SK-N-MC (cell line): ENCODE data around the gene MGMT.

Experiments used
- EZH2 ChIP-seq: fragments of 200-600 bp; sonication (generic); IDR thresholded peaks from one replicate; pipeline ENCODE4 v1.6.1; 2017; ENCODE audit warnings: antibody characterized with exemption
- FOXP2 ChIP-seq: optimal IDR thresholded peaks from 2 replicates; pipeline ENCODE3; 2011; ENCODE audit warnings: mild to moderate bottlenecking, moderate library complexity; ENCODE audit not compliant: insufficient read depth; ENCODE audit errors: extremely low read length, control extremely low read depth
- POLR2AphosphoS5 ChIP-seq: IDR thresholded peaks from 2 replicates; pipeline ENCODE4 v1.6.1; 2012; ENCODE audit warnings: mild to moderate bottlenecking, low read depth, low read length, borderline replicate concordance

DNA sequence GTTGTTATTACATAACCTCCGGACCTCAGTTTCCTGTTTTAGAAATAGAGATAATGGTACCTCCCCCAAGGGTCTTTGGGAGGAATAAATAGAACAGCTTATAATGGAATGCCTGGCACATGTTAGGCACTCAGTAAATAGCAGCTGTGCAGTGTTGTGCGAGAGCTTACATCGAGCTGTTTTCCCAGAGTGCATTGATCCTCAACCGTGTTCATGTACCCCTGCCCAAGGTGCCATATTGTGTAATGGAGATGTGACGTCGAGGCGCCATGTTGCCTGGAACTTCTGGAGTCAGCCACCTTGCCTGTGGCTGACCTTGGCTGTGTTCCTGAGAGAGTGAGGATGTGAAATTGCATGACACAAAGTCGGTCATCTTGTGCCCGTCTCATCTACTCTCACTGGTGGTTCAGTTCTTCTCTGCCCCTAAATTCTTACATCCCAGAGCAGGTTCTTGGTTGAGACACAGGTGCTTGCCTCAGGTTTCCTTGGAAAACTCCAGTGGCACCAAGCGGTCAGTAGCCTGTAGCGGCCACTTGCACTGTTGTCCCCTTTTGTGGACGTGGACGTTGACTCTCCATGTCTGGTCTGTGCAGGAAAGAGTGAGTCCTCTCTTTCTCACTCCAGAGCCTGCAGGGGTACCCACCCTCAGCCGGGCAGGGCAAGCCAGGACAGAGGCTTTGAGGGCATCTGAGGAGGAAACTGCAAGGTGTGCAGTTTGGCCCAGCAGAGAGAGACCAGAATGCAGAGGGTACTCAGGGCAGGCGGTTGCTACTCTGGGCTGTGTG, 230.6 kb downstream of the MGMT start:
- TF ChIP-seq EZH2 (no peak), POLR2AphosphoS5 (no peak), FOXP2 (no peak)
